Activated naive CD8-positive, alpha-beta T cell treated with anti-CD3 and anti-CD28 coated beads, Interleukin-2, amount 10 ng/mL, durations not matched to agents 7 days and 5 days (primary cell): ENCODE data around the gene KIF26B. TPM values are rescaled to one million over a fixed set of nuclear protein-coding genes. Genes with fewer than 3 reads are reported as not detected.

Experiments used
- ATAC-seq: fragments of 150-1000 bp; cut with Tn5 transposase; one replicate; pipeline ENCODE4 v1.10.0; 2021; ENCODE audit warnings: low read depth, moderate library complexity
- POLR2A ChIA-PET: fragments of 350-600 bp; sonication (Branson Sonifier 250); formaldehyde crosslinking; loops from one replicate; lab custom pipeline; 2021; ENCODE audit warnings: antibody characterized with exemption; lab: Charles Lee
- DNase-seq: peaks from one replicate; pipeline ENCODE4 v3.0.0; 2021
- H3K27ac Mint-ChIP-seq: one replicate; pipeline ENCODE4 v1.8.0; 2022; ENCODE audit warnings: mild to moderate bottlenecking, mixed read lengths
- H3K27me3 Mint-ChIP-seq: one replicate; pipeline ENCODE4 v1.8.0; 2022; ENCODE audit warnings: mild to moderate bottlenecking, moderate library complexity, mixed read lengths
- H3K36me3 Mint-ChIP-seq: one replicate; pipeline ENCODE4 v1.8.0; 2021; ENCODE audit warnings: mild to moderate bottlenecking, mixed read lengths
- H3K4me1 Mint-ChIP-seq: one replicate; pipeline ENCODE4 v1.8.0; 2021; ENCODE audit warnings: mixed read lengths
- H3K4me3 Mint-ChIP-seq: one replicate; pipeline ENCODE4 v1.8.0; 2022; ENCODE audit warnings: mild to moderate bottlenecking, moderate library complexity, mixed read lengths
- H3K9me3 Mint-ChIP-seq: one replicate; pipeline ENCODE4 v1.8.0; 2021; ENCODE audit warnings: mixed read lengths
- total RNA-seq, 2 experiments: library from RNA; stranded (reverse); gene quantifications; one replicate each; pipeline ENCODE4 v1.2.3, GENCODE V29; 2021

The KIF26B gene
- total RNA-seq, 2 experiments from 2014 or later = 0.14 TPM; not detected in 1

- POLR2A ChIA-PET = no interaction called here
- ATAC-seq = no peak
- H3K9me3 Mint-ChIP-seq = no peaks in the 10 kb centered on the region
Measured at GRCh38 chr1:245188403-245188802, 33.6 kb downstream of the KIF26B start.

GRCh38 chr1:245195398-245195797 is 40.6 kb downstream of the KIF26B start:
- no peaks in the 10 kb centered on the region for H3K4me1 Mint-ChIP-seq
- POLR2A ChIA-PET = no interaction called here
- no peaks in the 10 kb centered on the region for H3K9me3 Mint-ChIP-seq
- peaks cover 13% of the 10 kb centered on the region for H3K27me3 Mint-ChIP-seq
- ATAC-seq (no peak), DNase-seq (no peak)
- no peak overlapping the region for H3K27ac Mint-ChIP-seq
- H3K36me3 Mint-ChIP-seq = no peaks in the 10 kb centered on the region
- no peak overlapping the region for H3K4me3 Mint-ChIP-seq

More at GRCh38 chr1:245188403-245188802, 33.6 kb downstream of the KIF26B start:
- DNase-seq = no peak
- Mint-ChIP-seq H3K4me3 (no peak overlapping the region), H3K27me3 (peaks cover 6% of the 10 kb centered on the region), H3K27ac (no peak overlapping the region), H3K4me1 (no peaks in the 10 kb centered on the region), H3K36me3 (no peaks in the 10 kb centered on the region)

- Mint-ChIP-seq H3K9me3 (no peaks in the 10 kb centered on the region), H3K36me3 (no peaks in the 10 kb centered on the region), H3K27me3 (peaks cover 13% of the 10 kb centered on the region), H3K27ac (no peak overlapping the region), H3K4me1 (no peaks in the 10 kb centered on the region), H3K4me3 (no peak overlapping the region)
- POLR2A ChIA-PET = no interaction called here
- DNase-seq (no peak), ATAC-seq (no peak)
Measured at GRCh38 chr1:245197121-245197520, 42.3 kb downstream of the KIF26B start.

- POLR2A ChIA-PET = no interaction called here
- Mint-ChIP-seq H3K9me3 (no peaks in the 10 kb centered on the region), H3K27me3 (peaks cover 13% of the 10 kb centered on the region), H3K4me1 (no peaks in the 10 kb centered on the region), H3K4me3 (no peak overlapping the region), H3K36me3 (no peaks in the 10 kb centered on the region), H3K27ac (no peak overlapping the region)
- DNase-seq = no peak
- no peak for ATAC-seq
Measured at GRCh38 chr1:245197911-245198379, 43.2 kb downstream of the KIF26B start.

- no peak overlapping the region for H3K27ac Mint-ChIP-seq
- POLR2A ChIA-PET = no interaction called here
- peaks cover under 1% of the 10 kb centered on the region for H3K9me3 Mint-ChIP-seq
- no peaks in the 10 kb centered on the region for H3K4me1 Mint-ChIP-seq
- DNase-seq = no peak
- H3K4me3 Mint-ChIP-seq = no peak overlapping the region
- H3K27me3 Mint-ChIP-seq = peaks cover 13% of the 10 kb centered on the region
- ATAC-seq = no peak
- no peaks in the 10 kb centered on the region for H3K36me3 Mint-ChIP-seq
Measured at GRCh38 chr1:245198748-245199516, 44.1 kb downstream of the KIF26B start.

- Mint-ChIP-seq H3K4me3 (no peak overlapping the region), H3K27me3 (peaks cover 13% of the 10 kb centered on the region), H3K36me3 (no peaks in the 10 kb centered on the region), H3K4me1 (no peaks in the 10 kb centered on the region), H3K9me3 (peaks cover 1% of the 10 kb centered on the region), H3K27ac (no peak overlapping the region)
- POLR2A ChIA-PET = no interaction called here
- ATAC-seq (no peak), DNase-seq (no peak)
Measured at GRCh38 chr1:245200146-245200545, 45.4 kb downstream of the KIF26B start.

GRCh38 chr1:245201201-245201600 is 46.4 kb downstream of the KIF26B start:
- ATAC-seq (no peak), DNase-seq (no peak)
- POLR2A ChIA-PET = no interaction called here
- H3K27ac Mint-ChIP-seq = no peak overlapping the region
- H3K27me3 Mint-ChIP-seq = peaks cover 13% of the 10 kb centered on the region
- no peaks in the 10 kb centered on the region for H3K4me1 Mint-ChIP-seq
- H3K9me3 Mint-ChIP-seq = peaks cover 2% of the 10 kb centered on the region
- no peaks in the 10 kb centered on the region for H3K36me3 Mint-ChIP-seq
- H3K4me3 Mint-ChIP-seq = no peak overlapping the region

GRCh38 chr1:245201827-245202226 is 47.0 kb downstream of the KIF26B start:
- Mint-ChIP-seq H3K27ac (no peak overlapping the region), H3K27me3 (peaks cover 14% of the 10 kb centered on the region), H3K4me3 (no peak overlapping the region)

GRCh38 chr1:245205396-245205795 is 50.6 kb downstream of the KIF26B start:
- Mint-ChIP-seq H3K36me3 (no peaks in the 10 kb centered on the region), H3K4me3 (no peak overlapping the region), H3K9me3 (peaks cover 11% of the 10 kb centered on the region), H3K4me1 (no peaks in the 10 kb centered on the region), H3K27me3 (peaks cover 2% of the 10 kb centered on the region), H3K27ac (no peak overlapping the region)
- POLR2A ChIA-PET = no interaction called here
- DNase-seq (no peak), ATAC-seq (no peak)

More at GRCh38 chr1:245201827-245202226, 47.0 kb downstream of the KIF26B start:
- DNase-seq = no peak
- Mint-ChIP-seq H3K4me1 (no peaks in the 10 kb centered on the region), H3K9me3 (peaks cover 5% of the 10 kb centered on the region), H3K36me3 (no peaks in the 10 kb centered on the region)
- no peak for ATAC-seq
- POLR2A ChIA-PET = no interaction called here

GRCh38 chr1:245205864-245206263 is 51.1 kb downstream of the KIF26B start:
- H3K4me3 Mint-ChIP-seq = no peak overlapping the region
- peaks cover 2% of the 10 kb centered on the region for H3K27me3 Mint-ChIP-seq

GRCh38 chr1:245207056-245207638 is 52.4 kb downstream of the KIF26B start:
- Mint-ChIP-seq H3K27me3 (peaks cover 2% of the 10 kb centered on the region), H3K9me3 (peaks cover 11% of the 10 kb centered on the region), H3K27ac (no peak overlapping the region), H3K36me3 (no peaks in the 10 kb centered on the region), H3K4me1 (no peaks in the 10 kb centered on the region), H3K4me3 (no peak overlapping the region)
- ATAC-seq (no peak), DNase-seq (no peak)
- POLR2A ChIA-PET = no interaction called here

More at GRCh38 chr1:245205864-245206263, 51.1 kb downstream of the KIF26B start:
- ATAC-seq (no peak), DNase-seq (no peak)
- H3K4me1 Mint-ChIP-seq = no peaks in the 10 kb centered on the region
- POLR2A ChIA-PET = no interaction called here
- H3K36me3 Mint-ChIP-seq = no peaks in the 10 kb centered on the region
- peaks cover 11% of the 10 kb centered on the region for H3K9me3 Mint-ChIP-seq
- H3K27ac Mint-ChIP-seq = no peak overlapping the region

GRCh38 chr1:245207801-245208200 is 53.0 kb downstream of the KIF26B start:
- H3K4me1 Mint-ChIP-seq = no peaks in the 10 kb centered on the region
- DNase-seq (no peak), ATAC-seq (no peak)
- H3K4me3 Mint-ChIP-seq = no peak overlapping the region
- peaks cover 11% of the 10 kb centered on the region for H3K9me3 Mint-ChIP-seq
- peaks cover 2% of the 10 kb centered on the region for H3K27me3 Mint-ChIP-seq
- H3K36me3 Mint-ChIP-seq = no peaks in the 10 kb centered on the region
- POLR2A ChIA-PET = no interaction called here
- no peak overlapping the region for H3K27ac Mint-ChIP-seq

GRCh38 chr1:245209658-245210435 is 55.1 kb downstream of the KIF26B start:
- Mint-ChIP-seq H3K4me1 (no peaks in the 10 kb centered on the region), H3K9me3 (peaks cover 10% of the 10 kb centered on the region), H3K27me3 (peaks cover 5% of the 10 kb centered on the region), H3K27ac (no peak overlapping the region), H3K4me3 (no peak overlapping the region), H3K36me3 (no peaks in the 10 kb centered on the region)
- DNase-seq (no peak), ATAC-seq (no peak)
- POLR2A ChIA-PET = interaction anchor here (0.5 kb wide), 1 partner anchor 239 kb away, joined by 3 read pairs; no protein-coding TSS in a partner anchor
